Small intestine (tissue), 7 donors: ENCODE results near the gene MRPS27. TPM values are rescaled to one million over a fixed set of nuclear protein-coding genes. Genes with fewer than 3 reads are reported as not detected.
A peak's percentile ranks its signal among the peaks of the same experiment; 100 is the strongest.

Experiments
- DNase-seq, 2 donors: peaks; one replicate each; pipeline versions ENCODE4 v3.0.0 to v3.0.0-alpha.2; 2013
- FAIRE-seq: peaks from 2 replicates; lab custom pipeline; 2012; peaks lifted over from hg19 to GRCh38; lab: Jason Lieb, UNC
- H3K27ac ChIP-seq, 3 donors: one replicate each; pipeline ENCODE4 v1.5.1; 2013; ENCODE audit warnings: low read length in 2 of 3, mild to moderate bottlenecking in 2 of 3, control low read depth in 1 of 3, inconsistent platforms in 1 of 3, low read depth in 1 of 3, moderate library complexity in 1 of 3
- H3K27me3 ChIP-seq, 3 donors: one replicate each; pipeline ENCODE4 v1.6.1; 2013; ENCODE audit warnings: low read length in 3 of 3, inconsistent platforms in 1 of 3; ENCODE audit not compliant: control insufficient read depth in 3 of 3, insufficient read depth in 3 of 3
- H3K36me3 ChIP-seq, 3 donors: one replicate each; pipeline ENCODE4 v1.6.1; 2013; ENCODE audit warnings: low read length in 3 of 3, inconsistent platforms in 1 of 3, low read depth in 1 of 3, mild to moderate bottlenecking in 1 of 3, moderate library complexity in 1 of 3; ENCODE audit not compliant: control insufficient read depth in 3 of 3, insufficient read depth in 2 of 3
- H3K4me1 ChIP-seq, 3 donors: one replicate each; pipeline ENCODE4 v1.6.1; 2013; ENCODE audit warnings: low read length in 2 of 3, inconsistent platforms in 1 of 3, low read depth in 1 of 3, mild to moderate bottlenecking in 1 of 3, moderate library complexity in 1 of 3; ENCODE audit not compliant: control insufficient read depth in 3 of 3, insufficient read depth in 2 of 3
- H3K4me3 ChIP-seq, 3 donors: one replicate each; pipeline ENCODE4 v1.5.1; 2013; ENCODE audit warnings: low read length in 3 of 3, control low read depth in 1 of 3, inconsistent platforms in 1 of 3, low read depth in 1 of 3, mild to moderate bottlenecking in 1 of 3, moderate library complexity in 1 of 3
- H3K9me3 ChIP-seq, 2 donors: one replicate each; pipeline ENCODE4 v1.6.1; 2013; ENCODE audit warnings: low read depth in 1 of 2, low read length in 1 of 2; ENCODE audit not compliant: control insufficient read depth in 2 of 2, insufficient read depth in 1 of 2
- WGBS, 3 donors: extraction: QIAGEN DNeasy Blood & Tissue Kit; methylation state at CpG; one replicate each; pipeline ENCODE4 v1.1.7; 2013; 5-methylcytosine and 5-hydroxymethylcytosine counted together
- polyA plus RNA-seq, 4 donors: library from polyadenylated mRNA; stranded (reverse) in 3 of 4; unstranded in 1 of 4; fragments of 200-250 nt in 3 of 4; fragments of 120-200 nt in 1 of 4; gene quantifications; one replicate each; pipeline versions ENCODE4 v1.2.1 to v1.2.3, GENCODE V29; 2013
- donor health status: healthy with polysubstance abuse.
- donor health status: control.
- donor health status: control.
- donor health status: Bipolar disorder and iron deficiency.
- donor health status: healthy.

The MRPS27 gene
- polyA plus RNA-seq, 4 donors = 11.9 to 51.1 (median 29.6) TPM

DNA sequence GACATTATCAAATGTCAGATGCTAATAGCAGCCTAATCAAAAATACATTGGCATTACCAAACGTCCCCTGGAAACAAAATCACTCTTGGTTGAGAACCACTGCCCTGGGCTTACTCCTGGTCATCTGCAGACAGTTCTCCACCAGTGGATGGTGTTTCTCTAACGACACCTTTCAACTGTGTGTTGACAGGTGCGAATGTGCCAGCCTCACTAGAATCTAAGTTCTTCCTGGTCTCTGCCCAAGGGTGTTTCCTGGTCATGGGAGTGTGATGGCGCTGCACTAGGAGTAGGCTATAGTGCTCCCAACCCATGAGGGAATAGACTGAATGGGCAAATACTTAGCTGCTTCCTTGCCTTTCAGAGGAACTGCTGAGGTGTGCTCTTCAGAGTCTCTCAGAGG is 105.9 kb downstream of the MRPS27 start:
- Histone ChIP-seq H3K4me3 (no peak overlapping the region), H3K4me1 (no peaks in the 10 kb centered on the region), H3K27ac (no peak overlapping the region), H3K36me3 (peaks cover 0 to 7% (median 3%) of the 10 kb centered on the region in 3 donors), H3K9me3 (no peaks in the 10 kb centered on the region), H3K27me3 (no peaks in the 10 kb centered on the region)
- no peak for DNase-seq
- WGBS, 3 donors = 87 to 94% (median 91%) methylated on average over 4 of the region's 4 CpGs
- FAIRE-seq = no peak

DNA sequence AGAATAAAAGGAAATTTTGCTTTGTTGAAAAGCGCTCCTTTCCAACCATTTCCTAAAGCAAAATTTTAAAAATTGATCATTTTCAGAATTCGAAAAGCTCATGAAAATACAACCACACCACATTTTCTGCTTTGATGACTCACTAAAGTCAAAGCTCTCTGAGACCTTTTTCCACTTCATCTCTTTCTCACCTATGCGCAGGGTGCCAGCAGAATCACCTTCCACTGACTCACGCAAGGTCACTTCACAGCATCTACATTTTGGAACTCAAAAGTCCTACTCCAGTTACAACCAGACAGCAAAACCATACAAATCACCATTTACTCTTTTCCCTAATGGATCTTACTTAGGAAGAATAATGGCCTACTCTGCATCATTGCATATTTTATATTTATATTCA is 106.6 kb downstream of the MRPS27 start:
- FAIRE-seq = no peak
- WGBS, 3 donors = 94 to 98% (median 97%) methylated on average over 4 of the region's 4 CpGs

DNA sequence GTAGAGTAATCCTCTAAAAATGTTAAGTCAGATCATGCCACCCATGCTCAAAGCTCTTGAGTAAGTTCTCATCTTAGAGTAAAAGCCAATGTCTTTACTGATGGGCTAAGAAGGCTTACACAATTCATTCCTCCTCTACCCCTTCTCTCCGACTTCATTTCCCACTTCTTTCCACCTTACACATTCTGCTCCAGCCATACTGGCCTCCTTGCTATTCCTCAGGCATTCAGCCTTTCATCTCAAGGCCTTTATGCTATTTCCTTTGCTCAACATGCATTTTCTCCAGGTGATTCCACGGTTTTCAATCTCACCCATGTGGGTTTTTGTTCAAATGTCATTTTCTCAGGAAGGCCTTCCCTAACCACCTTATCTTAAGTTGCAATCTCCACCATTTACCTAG is 107.9 kb downstream of the MRPS27 start:
- H3K4me3 ChIP-seq = no peak overlapping the region
- no peaks in the 10 kb centered on the region for H3K27me3 ChIP-seq
- H3K4me1 ChIP-seq = no peaks in the 10 kb centered on the region
- WGBS, 3 donors = 91 to 96% (median 94%) methylated on average over 2 of the region's 2 CpGs
- no peak overlapping the region for H3K27ac ChIP-seq
- DNase-seq = no peak
- FAIRE-seq = no peak
- H3K9me3 ChIP-seq = no peaks in the 10 kb centered on the region
- H3K36me3 ChIP-seq = no peaks in the 10 kb centered on the region

More for the DNA sequence above, 106.6 kb downstream of the MRPS27 start:
- Histone ChIP-seq H3K4me1 (no peaks in the 10 kb centered on the region), H3K36me3 (peaks cover 0 to 6% (median 3%) of the 10 kb centered on the region in 3 donors), H3K9me3 (no peaks in the 10 kb centered on the region), H3K27me3 (no peaks in the 10 kb centered on the region), H3K4me3 (no peak overlapping the region), H3K27ac (no peak overlapping the region)
- DNase-seq = no peak

DNA sequence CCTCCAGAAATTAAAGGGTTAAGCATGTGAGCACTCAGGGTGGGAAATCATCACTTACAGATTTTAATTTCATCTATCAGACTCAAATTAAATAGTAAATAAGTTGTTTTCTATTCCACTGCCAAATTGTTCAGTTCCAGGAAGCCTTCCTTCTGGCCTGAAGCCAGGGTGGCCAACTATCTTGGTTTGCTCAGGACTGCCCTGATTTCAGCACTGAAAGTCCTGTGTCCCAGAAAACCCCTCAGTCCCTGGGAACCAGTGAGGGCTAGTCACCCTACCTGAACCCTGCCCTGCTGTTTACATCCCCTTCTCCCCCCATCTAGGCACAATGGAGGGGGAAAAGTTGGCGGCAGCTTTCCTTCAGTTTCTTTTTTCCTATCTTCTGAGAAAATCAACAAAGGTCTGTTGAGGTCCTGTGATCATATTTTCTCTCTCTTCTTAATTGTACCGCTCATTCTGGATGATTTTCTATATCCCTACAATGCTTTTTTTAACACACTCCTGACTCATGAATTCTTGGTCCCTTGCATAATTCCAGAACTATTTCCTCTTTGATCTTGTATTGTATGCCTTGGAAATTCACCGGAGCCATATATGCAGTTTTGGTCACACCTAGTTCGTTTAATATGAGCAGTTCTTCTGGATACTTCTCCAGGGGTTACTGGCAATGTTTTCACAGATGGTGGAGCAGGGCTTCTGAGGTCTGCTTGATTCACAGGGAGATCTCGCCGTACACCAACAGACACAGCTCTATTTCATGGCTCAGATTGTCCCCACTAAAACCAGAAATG is 109.0 kb downstream of the MRPS27 start:
- DNase-seq = no peak
- no peaks in the 10 kb centered on the region for H3K4me1 ChIP-seq
- WGBS, 3 donors = 66 to 70% (median 69%) methylated on average over 6 of the region's 6 CpGs
- FAIRE-seq = no peak
- no peaks in the 10 kb centered on the region for H3K36me3 ChIP-seq
- peak overlapping the region in 1 of 3 donors; percentile 62 for H3K27ac ChIP-seq
- H3K27me3 ChIP-seq = no peaks in the 10 kb centered on the region
- H3K9me3 ChIP-seq = no peaks in the 10 kb centered on the region
- H3K4me3 ChIP-seq = no peak overlapping the region

DNA sequence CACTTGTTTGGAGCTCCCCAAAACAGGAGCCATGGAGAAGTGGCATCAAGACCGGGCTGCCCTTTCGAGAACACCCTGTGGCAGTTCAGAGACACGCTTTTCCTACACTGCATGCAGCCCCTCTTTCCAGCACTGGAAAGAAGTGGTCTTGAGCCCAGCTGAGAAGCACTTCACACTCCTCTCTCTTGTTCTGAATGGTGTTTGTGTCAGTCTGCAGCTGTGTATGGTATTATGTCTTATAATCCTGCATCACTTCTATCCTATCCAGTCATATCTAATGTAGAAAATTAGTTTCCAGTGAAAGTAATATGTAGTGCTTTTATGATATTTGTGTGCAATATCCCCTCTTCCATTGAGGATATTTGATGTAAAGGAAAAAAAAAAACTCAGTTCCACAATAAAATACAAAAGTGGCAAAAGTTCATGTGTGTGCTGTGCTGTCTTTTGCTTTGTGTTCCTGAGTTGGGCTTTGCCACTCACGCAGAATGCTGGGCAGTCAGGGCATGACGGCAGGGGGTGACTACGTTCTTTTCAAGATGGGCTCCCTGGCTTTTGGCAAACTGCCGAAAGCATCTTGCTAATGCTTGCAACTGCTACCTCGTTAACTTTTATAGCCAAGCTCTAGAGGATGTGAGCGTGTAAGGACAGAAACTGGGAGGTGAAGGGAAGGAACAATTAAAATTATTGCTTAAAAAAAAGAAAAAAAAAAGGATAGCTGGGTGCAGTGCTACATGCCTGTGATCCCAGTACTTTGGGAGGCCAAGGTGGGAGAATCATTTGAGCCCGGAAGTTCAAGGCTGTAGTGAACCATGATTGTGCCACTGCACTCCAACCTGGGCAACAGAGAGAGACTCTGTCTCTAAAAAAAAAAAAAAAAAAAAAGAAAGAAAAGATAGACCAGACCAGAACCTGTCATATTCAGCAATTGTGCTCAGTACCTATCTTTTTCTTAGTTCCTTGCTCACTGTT is 110.6 kb downstream of the MRPS27 start:
- no peak for FAIRE-seq
- Histone ChIP-seq H3K9me3 (no peaks in the 10 kb centered on the region), H3K27me3 (no peaks in the 10 kb centered on the region), H3K27ac (no peak overlapping the region), H3K36me3 (no peaks in the 10 kb centered on the region), H3K4me1 (no peaks in the 10 kb centered on the region), H3K4me3 (no peak overlapping the region)
- 90 to 94% (median 91%) methylated on average over 10 of the region's 10 CpGs for WGBS, 3 donors
- DNase-seq = no peak

DNA sequence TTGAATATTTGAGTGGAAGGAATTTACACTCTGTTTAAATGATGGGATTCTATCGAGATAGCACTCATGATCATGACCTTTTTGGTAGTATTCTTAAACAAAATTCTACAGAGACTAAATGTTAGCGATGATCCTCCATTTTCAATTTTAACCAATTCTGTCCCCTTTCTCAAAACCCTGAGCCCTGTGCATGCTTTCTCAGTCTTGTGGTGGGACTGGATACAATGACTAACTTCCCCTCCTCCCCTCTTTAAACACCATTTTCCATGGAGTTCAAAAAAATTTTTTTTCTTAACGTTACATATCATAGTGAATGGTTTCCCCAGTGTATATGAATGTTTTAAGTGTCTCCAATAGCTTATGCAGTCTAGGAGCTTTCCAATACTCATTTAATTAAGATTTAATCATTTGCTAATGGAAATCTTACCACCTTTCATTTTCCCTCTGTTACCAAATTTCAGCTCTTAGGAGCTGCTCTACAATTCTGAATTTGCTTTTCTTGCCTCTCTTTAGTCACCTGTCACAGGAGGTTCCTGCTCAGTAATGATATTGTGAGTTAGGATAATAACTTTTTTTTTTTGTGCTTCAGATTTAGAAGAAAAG is 111.6 kb downstream of the MRPS27 start:
- Histone ChIP-seq H3K9me3 (no peaks in the 10 kb centered on the region), H3K27me3 (no peaks in the 10 kb centered on the region), H3K4me1 (no peaks in the 10 kb centered on the region), H3K4me3 (no peak overlapping the region), H3K27ac (no peak overlapping the region), H3K36me3 (peaks cover 0 to 2% (median 0%) of the 10 kb centered on the region in 3 donors)
- 92 to 94% (median 93%) methylated on average over 3 of the region's 3 CpGs for WGBS, 3 donors
- DNase-seq (no peak), FAIRE-seq (no peak)

DNA sequence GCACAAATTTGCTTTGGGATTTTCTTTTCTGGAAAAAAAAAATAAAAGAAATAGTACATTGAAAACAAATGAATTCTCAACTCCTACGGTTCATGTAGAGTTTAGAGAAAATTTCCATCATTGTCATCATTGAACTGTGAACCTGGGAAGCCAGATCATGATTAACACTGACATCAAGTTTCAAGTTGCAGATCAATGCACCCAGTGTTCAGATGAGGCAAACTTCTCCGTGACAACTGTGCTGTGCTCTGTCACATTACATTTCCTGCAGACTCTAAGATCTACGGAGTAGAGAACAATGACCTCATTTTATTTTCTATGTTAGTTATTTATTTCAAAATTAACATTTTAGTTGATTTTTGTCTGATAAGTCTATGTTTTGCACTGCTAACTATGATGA is 113.0 kb downstream of the MRPS27 start:
- Histone ChIP-seq H3K9me3 (no peaks in the 10 kb centered on the region), H3K27me3 (no peaks in the 10 kb centered on the region), H3K27ac (no peak overlapping the region), H3K4me1 (no peaks in the 10 kb centered on the region), H3K4me3 (no peak overlapping the region), H3K36me3 (peaks cover 0 to 2% (median 0%) of the 10 kb centered on the region in 3 donors)
- FAIRE-seq = no peak
- no peak for DNase-seq
- WGBS, 3 donors = 87 to 93% (median 89%) methylated on average over 3 of the region's 3 CpGs

DNA sequence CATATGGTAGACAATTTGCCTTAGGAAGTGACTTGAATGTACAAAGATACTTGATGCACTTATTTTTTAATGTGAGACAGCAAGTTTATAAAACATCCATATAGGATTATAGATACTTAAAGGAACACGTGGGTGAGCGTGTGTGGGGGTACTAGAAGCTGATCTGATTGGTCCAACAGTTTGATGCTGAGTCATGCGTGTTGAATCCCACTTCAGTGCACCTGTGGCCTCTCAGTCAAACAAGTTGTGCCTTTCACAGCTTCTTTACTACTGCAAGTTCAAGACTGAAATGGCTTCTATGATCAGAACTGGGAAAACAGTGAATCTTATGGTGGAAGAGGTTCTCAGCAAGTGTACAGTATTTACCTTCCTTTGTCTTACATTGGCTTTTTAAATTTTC is 113.9 kb downstream of the MRPS27 start:
- Histone ChIP-seq H3K9me3 (no peaks in the 10 kb centered on the region), H3K27me3 (no peaks in the 10 kb centered on the region), H3K4me1 (no peaks in the 10 kb centered on the region), H3K4me3 (no peak overlapping the region), H3K36me3 (peaks cover 0 to 2% (median 0%) of the 10 kb centered on the region in 3 donors), H3K27ac (no peak overlapping the region)
- DNase-seq (no peak), FAIRE-seq (no peak)
- WGBS, 3 donors = 89 to 91% (median 89%) methylated on average over 3 of the region's 3 CpGs
